ENCODE results near the gene PGGHG.
A peak's percentile ranks its signal among the peaks of the same experiment; 100 is the strongest.

The PGGHG gene

GRCh38 chr11:289712-290620 lies 1.0 kb downstream of the PGGHG start:
- in situ Hi-C loops (cut with HindIII; ENCODE audit: low sequenced_read_pairs), result no loop called here
- peak overlapping the region; percentile 37 for H3K4me3 ChIP-seq (ENCODE audit: low read depth, low read length)
- no peak for DNase-seq (ENCODE audit: low read depth, low spot score)
- no peak for TF ChIP-seq CTCF (IDR thresholded peaks at IDR 0.05; ENCODE audit: low read depth, low read length)

- DNase-seq (ENCODE audit: low read depth, low spot score), result no peak
- in situ Hi-C loops (cut with HindIII; ENCODE audit: low sequenced_read_pairs), result no loop called here
- TF ChIP-seq CTCF (IDR thresholded peaks at IDR 0.05; ENCODE audit: low read depth, low read length), result no peak
- H3K4me3 ChIP-seq (ENCODE audit: low read depth, low read length), result no peak overlapping the region
Observed at GRCh38 chr11:290621-291231, 1.8 kb downstream of the PGGHG start.

- TF ChIP-seq CTCF (IDR thresholded peaks at IDR 0.05; ENCODE audit: low read depth, low read length), result no peak
- no peak for DNase-seq (ENCODE audit: low read depth, low spot score)
- no peak overlapping the region for H3K4me3 ChIP-seq (ENCODE audit: low read depth, low read length)
- in situ Hi-C loops (cut with HindIII; ENCODE audit: low sequenced_read_pairs), result no loop called here
Observed at GRCh38 chr11:291281-292210, 2.6 kb downstream of the PGGHG start.

- in situ Hi-C loops (cut with HindIII; ENCODE audit: low sequenced_read_pairs), result no loop called here
- no peak for TF ChIP-seq CTCF (IDR thresholded peaks at IDR 0.05; ENCODE audit: low read depth, low read length)
- no peak for DNase-seq (ENCODE audit: low read depth, low spot score)
- no peak overlapping the region for H3K4me3 ChIP-seq (ENCODE audit: low read depth, low read length)
Observed at GRCh38 chr11:292211-293121, 3.5 kb downstream of the PGGHG start.

DNA sequence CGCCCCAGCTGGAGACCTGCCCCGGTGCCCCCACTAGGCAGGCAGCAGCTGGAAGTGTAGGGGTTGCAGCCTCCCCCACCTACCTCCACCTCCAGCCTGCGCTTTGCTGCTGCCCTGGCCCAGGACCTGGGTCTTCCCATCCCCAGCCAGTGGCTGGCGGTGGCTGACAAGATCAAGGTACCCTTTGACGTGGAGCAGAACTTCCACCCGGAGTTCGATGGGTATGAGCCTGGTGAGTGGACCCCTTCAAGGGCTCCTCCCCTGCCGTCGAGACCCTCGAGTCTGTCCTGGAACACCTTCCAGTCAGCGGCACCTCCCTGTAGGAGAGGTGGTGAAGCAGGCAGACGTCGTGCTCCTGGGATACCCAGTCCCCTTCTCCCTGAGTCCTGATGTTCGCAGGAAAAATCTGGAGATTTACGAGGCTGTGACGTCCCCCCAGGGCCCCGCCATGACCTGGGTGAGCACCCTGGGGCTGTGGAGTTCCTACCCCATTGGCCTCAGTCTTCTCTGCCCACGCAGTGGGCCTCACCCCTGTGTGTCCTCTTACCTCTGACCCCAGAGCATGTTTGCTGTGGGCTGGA lies 4.4 kb downstream of the PGGHG start:
- no peak for TF ChIP-seq CTCF (IDR thresholded peaks at IDR 0.05; ENCODE audit: low read depth, low read length)
- in situ Hi-C loops (cut with HindIII; ENCODE audit: low sequenced_read_pairs), result no loop called here
- H3K4me3 ChIP-seq (ENCODE audit: low read depth, low read length), result no peak overlapping the region
- no peak for DNase-seq (ENCODE audit: low read depth, low spot score)
